GM08714 (cell line): ENCODE results near the gene SAV1.
A peak's percentile ranks its signal among the peaks of the same experiment; 100 is the strongest.
"Not testable (repeated sequence)": the region's sequence is repeated elsewhere in the genome, so short reads cannot be mapped to it uniquely, and the experiment has no call there.

ENCODE experiments used
- H3K4me3 ChIP-seq: fragments of 200-500 bp; sonication (Bioruptor generic); 2 replicates; pipeline ENCODE4 v1.5.1; 2014; ENCODE audit warnings: mild to moderate bottlenecking, low read length, inconsistent platforms
- ZNF274 ChIP-seq: IDR thresholded peaks from 2 replicates; pipeline ENCODE4 v1.6.1; 2012; ENCODE audit warnings: mild to moderate bottlenecking, low read depth, low read length

The SAV1 gene

GRCh38 chr14:50667996-50668825 lies at the start of gene SAV1:
SAV1 (minus strand) TSS chr14:50668306; CDS start chr14:50667967, 339 bp downstream.
- H3K4me3 ChIP-seq: peak within 1 kb of the TSS; percentile 79
- TF ChIP-seq ZNF274: no peak

- H3K4me3 ChIP-seq: no peak overlapping the region
- TF ChIP-seq ZNF274: no peak
These were observed 49.7 kb upstream of the SAV1 start for GRCh38 chr14:50717811-50718210.

- H3K4me3 ChIP-seq: no peak overlapping the region
- no peak for TF ChIP-seq ZNF274
These were observed 46.5 kb upstream of the SAV1 start for GRCh38 chr14:50714450-50715073.

GRCh38 chr14:50711043-50711442 lies 42.9 kb upstream of the SAV1 start:
- no peak for TF ChIP-seq ZNF274

GRCh38 chr14:50705026-50705593 lies 37.0 kb upstream of the SAV1 start:
- no peak for TF ChIP-seq ZNF274
- no peak overlapping the region for H3K4me3 ChIP-seq

More at GRCh38 chr14:50711043-50711442, 42.9 kb upstream of the SAV1 start:
- no peak overlapping the region for H3K4me3 ChIP-seq

- no peak overlapping the region for H3K4me3 ChIP-seq
- TF ChIP-seq ZNF274: no peak
These were observed 36.4 kb upstream of the SAV1 start for GRCh38 chr14:50704454-50705010.

GRCh38 chr14:50697659-50698290 lies 29.7 kb upstream of the SAV1 start:
- H3K4me3 ChIP-seq: no peak overlapping the region
- no peak for TF ChIP-seq ZNF274

- not testable (repeated sequence) for H3K4me3 ChIP-seq
These were observed 26.2 kb upstream of the SAV1 start for GRCh38 chr14:50694260-50694659.

- H3K4me3 ChIP-seq: no peak overlapping the region
- no peak for TF ChIP-seq ZNF274
These were observed 20.8 kb upstream of the SAV1 start for GRCh38 chr14:50688875-50689274.

- no peak for TF ChIP-seq ZNF274
- H3K4me3 ChIP-seq: no peak overlapping the region
These were observed 11.6 kb upstream of the SAV1 start for GRCh38 chr14:50679674-50680073.

- no peak for TF ChIP-seq ZNF274
- H3K4me3 ChIP-seq: no peak overlapping the region
These were observed 10.1 kb upstream of the SAV1 start for GRCh38 chr14:50678163-50678562.

GRCh38 chr14:50677527-50678063 lies 9.5 kb upstream of the SAV1 start:
- no peak for TF ChIP-seq ZNF274
- H3K4me3 ChIP-seq: no peak overlapping the region; the same call in 1 of the 2 replicates

GRCh38 chr14:50676814-50677516 lies 8.9 kb upstream of the SAV1 start:
- no peak overlapping the region; the same call in 1 of the 2 replicates for H3K4me3 ChIP-seq
- no peak for TF ChIP-seq ZNF274
